ENCODE measurements around the gene SLC7A1. TPM values are rescaled to one million over a fixed set of nuclear protein-coding genes. Genes with fewer than 3 reads are reported as not detected.

Gene SLC7A1
- total RNA-seq, 1 donor from 2014 or later: 42.4 TPM

DNA sequence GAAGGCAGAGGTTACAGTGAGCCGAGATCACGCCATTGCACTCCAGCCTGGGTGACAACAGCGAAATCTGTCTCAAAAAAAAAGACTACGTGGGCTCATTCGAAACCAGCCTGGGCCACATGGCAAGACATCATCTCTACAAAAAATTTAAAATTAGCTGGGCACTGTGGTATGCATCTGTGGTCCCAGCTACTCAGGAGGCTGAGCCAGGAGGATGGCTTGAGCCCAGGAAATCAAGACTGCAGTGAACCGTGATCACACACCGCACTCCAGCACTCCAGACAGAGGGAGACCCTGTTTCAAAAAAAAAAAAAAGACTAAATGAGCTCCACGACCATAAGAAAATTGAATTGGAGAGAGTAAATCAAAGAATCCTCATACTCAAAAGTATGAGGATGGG is 53.1 kb downstream of the SLC7A1 start:
- H3K4me3 ChIP-seq (ENCODE audit: low read depth, low read length): no peak overlapping the region
- DNase-seq (ENCODE audit: low read depth): no peak
- no peak for FAIRE-seq
- TF ChIP-seq, protein P1, sequence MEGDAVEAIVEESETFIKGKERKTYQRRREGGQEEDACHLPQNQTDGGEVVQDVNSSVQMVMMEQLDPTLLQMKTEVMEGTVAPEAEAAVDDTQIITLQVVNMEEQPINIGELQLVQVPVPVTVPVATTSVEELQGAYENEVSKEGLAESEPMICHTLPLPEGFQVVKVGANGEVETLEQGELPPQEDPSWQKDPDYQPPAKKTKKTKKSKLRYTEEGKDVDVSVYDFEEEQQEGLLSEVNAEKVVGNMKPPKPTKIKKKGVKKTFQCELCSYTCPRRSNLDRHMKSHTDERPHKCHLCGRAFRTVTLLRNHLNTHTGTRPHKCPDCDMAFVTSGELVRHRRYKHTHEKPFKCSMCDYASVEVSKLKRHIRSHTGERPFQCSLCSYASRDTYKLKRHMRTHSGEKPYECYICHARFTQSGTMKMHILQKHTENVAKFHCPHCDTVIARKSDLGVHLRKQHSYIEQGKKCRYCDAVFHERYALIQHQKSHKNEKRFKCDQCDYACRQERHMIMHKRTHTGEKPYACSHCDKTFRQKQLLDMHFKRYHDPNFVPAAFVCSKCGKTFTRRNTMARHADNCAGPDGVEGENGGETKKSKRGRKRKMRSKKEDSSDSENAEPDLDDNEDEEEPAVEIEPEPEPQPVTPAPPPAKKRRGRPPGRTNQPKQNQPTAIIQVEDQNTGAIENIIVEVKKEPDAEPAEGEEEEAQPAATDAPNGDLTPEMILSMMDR (IDR thresholded peaks at IDR 0.05; ENCODE audit: insufficient read depth, low read length, severe bottlenecking): no peak
- peaks cover 8% of the 10 kb centered on the region for H3K36me3 ChIP-seq (ENCODE audit: control insufficient read depth, insufficient read depth, low read length)
- no peaks in the 10 kb centered on the region for H3K27me3 ChIP-seq (ENCODE audit: control insufficient read depth, insufficient read depth, low read length)

DNA sequence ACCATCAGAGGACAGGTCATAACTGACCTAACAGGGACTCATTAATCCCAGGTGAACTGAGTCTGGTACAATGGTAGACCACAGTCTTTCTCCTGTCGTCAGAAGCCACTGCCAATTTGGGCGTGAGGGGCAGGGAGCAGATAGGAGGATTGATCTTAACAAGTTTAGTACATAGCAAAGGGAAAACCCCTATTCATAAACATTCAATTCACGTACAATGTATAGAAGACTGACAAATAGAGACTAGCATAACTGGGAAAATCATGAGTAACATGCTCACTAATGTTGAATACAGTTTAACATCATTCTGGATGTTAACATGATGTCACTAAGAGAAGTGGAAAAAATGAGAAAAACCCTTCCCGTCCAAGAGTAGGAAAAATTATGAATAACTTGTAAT is 54.1 kb downstream of the SLC7A1 start:
- H3K27me3 ChIP-seq (ENCODE audit: control insufficient read depth, insufficient read depth, low read length): no peaks in the 10 kb centered on the region
- FAIRE-seq: no peak
- DNase-seq (ENCODE audit: low read depth): no peak
- no peak overlapping the region for H3K4me3 ChIP-seq (ENCODE audit: low read depth, low read length)
- peaks cover 7% of the 10 kb centered on the region for H3K36me3 ChIP-seq (ENCODE audit: control insufficient read depth, insufficient read depth, low read length)
- TF ChIP-seq, protein P1 (IDR thresholded peaks at IDR 0.05; ENCODE audit: insufficient read depth, low read length, severe bottlenecking): no peak

DNA sequence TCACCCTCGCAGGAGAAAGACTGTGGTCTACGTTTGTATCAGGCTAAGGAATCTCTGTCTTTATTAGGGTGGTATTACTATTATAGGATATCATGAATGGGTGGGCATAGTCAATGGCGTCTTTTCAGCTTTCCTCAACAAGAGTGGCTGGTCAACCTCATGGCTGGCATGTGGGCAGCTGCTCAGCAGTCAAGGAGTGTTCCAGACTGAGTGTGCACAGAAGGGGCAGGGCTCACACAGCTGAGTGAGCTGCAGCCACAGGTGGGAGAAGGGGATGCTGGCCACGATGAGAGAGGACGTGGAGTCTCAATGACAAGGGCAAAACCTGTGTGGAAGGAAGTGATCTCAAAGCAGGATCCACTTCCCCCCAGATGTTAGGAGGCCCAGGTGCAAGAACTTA is 54.7 kb downstream of the SLC7A1 start:
- TF ChIP-seq, protein P1 (IDR thresholded peaks at IDR 0.05; ENCODE audit: insufficient read depth, low read length, severe bottlenecking): no peak
- Histone ChIP-seq H3K36me3 (ENCODE audit: control insufficient read depth, insufficient read depth, low read length) (peaks cover 12% of the 10 kb centered on the region), H3K27me3 (ENCODE audit: control insufficient read depth, insufficient read depth, low read length) (no peaks in the 10 kb centered on the region), H3K4me3 (ENCODE audit: low read depth, low read length) (no peak overlapping the region)
- no peak for FAIRE-seq
- DNase-seq (ENCODE audit: low read depth): no peak

DNA sequence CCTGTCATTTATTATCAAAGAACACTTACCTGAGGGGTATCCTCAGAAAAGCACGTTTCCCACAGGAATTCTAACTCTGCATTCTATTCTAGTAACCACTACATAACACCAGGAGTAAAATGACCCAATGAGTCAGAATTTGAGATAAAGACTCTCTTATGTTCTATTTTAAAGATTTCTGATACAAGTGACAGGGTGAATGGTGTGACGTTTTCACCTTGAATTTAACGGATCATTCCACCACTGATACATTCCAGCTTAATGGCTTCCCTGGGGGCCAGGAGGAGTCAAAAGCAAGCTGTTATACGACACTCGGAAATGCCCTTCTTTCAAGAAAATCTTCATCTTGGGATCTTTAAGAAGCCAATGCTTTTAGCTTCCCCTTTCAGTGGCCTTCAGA is 55.2 kb downstream of the SLC7A1 start:
- Histone ChIP-seq H3K4me3 (ENCODE audit: low read depth, low read length) (no peak overlapping the region), H3K36me3 (ENCODE audit: control insufficient read depth, insufficient read depth, low read length) (peaks cover 14% of the 10 kb centered on the region), H3K27me3 (ENCODE audit: control insufficient read depth, insufficient read depth, low read length) (no peaks in the 10 kb centered on the region)
- no peak for DNase-seq (ENCODE audit: low read depth)
- FAIRE-seq: no peak
- TF ChIP-seq, protein P1 (IDR thresholded peaks at IDR 0.05; ENCODE audit: insufficient read depth, low read length, severe bottlenecking): no peak

DNA sequence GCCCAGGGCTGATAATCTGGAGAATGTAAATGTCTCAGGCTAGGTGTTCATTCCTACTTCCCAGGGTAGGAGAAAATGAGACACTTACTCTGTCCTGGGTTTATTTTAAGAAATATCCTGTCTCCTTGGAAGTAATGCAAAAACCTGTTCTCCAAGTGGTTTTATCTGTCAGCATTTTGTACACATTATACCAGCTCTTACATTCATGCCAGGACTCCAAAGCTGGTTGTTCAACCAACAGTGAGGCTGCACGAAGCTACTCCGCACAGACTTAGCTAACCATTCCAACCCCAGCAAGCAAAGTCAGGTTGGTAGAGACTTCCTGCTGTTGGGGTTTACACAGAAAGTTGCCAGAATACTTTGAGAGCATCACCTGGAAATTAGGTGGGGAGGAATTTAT is 55.6 kb downstream of the SLC7A1 start:
- Histone ChIP-seq H3K36me3 (ENCODE audit: control insufficient read depth, insufficient read depth, low read length) (peaks cover 14% of the 10 kb centered on the region), H3K4me3 (ENCODE audit: low read depth, low read length) (no peak overlapping the region), H3K27me3 (ENCODE audit: control insufficient read depth, insufficient read depth, low read length) (no peaks in the 10 kb centered on the region)
- TF ChIP-seq, protein P1 (IDR thresholded peaks at IDR 0.05; ENCODE audit: insufficient read depth, low read length, severe bottlenecking): no peak
- peak; percentile 33 for DNase-seq (ENCODE audit: low read depth)
- FAIRE-seq: no peak

DNA sequence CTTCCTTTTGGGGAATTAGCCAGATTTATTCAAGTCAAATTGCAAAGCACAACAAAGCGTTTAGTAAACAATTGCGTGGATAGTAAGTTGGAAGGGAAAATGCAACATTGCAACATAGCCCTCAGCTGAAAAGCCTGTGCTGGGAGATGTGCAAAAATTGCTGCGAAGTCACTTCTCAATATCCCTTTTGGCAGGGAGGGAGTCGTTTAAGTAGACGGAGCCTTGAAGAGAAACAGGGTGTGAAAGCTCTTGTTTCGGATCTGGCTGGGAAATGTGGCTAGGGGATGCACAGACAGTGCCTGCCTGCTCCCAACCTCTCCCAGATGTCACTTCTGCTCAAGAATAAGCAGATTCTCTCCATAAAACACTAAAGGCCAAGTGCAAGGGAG is 56.8 kb downstream of the SLC7A1 start:
- TF ChIP-seq, protein P1 (IDR thresholded peaks at IDR 0.05; ENCODE audit: insufficient read depth, low read length, severe bottlenecking): no peak
- H3K27me3 ChIP-seq (ENCODE audit: control insufficient read depth, insufficient read depth, low read length): no peaks in the 10 kb centered on the region
- no peak overlapping the region for H3K4me3 ChIP-seq (ENCODE audit: low read depth, low read length)
- FAIRE-seq: no peak
- no peak for DNase-seq (ENCODE audit: low read depth)
- peaks cover 17% of the 10 kb centered on the region for H3K36me3 ChIP-seq (ENCODE audit: control insufficient read depth, insufficient read depth, low read length)
